NCI-H2196 (cell line): Measurements from ENCODE around the gene RABGAP1.

Experiments used
- DNase-seq: peaks from one replicate; lab custom pipeline; 2025; ENCODE audit not compliant: unreplicated experiment; lab: John Stamatoyannopoulos, UW

RABGAP1 gene

GRCh38 chr9:123108976-123109375, 168.2 kb downstream of the RABGAP1 start:
- DNase-seq, result no peak

- DNase-seq, result no peak
Measured at GRCh38 chr9:123109540-123110279, 168.9 kb downstream of the RABGAP1 start.

DNA sequence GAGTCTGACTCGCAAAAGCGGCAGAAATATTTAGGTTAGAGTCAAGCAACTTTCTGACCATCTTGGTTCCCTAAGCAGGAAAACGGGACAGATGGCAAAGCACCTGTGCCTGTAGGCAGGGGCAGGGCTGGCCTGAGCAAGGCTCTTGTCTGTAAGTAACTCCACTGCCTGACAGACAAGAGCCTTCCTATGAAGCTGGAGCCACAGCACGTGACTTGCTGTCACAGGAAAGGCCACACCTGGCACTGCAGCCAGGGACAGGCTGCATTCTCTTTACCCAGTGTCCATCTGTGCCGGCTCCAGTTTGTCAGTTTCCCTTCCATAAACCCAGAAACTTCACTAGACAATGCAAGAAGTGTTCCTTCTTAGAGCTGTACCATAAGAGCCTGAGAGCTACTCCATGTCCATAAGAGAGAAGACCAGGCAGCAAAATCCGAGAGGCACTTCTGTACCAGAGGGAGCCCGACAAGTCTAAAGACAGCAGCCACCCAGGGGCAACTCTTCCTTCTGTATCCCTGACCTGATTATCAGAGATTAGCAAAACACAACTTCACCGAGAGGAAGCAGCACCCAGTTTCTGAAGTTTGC, 170.7 kb downstream of the RABGAP1 start:
- no peak for DNase-seq

GRCh38 chr9:123112015-123112975, 171.5 kb downstream of the RABGAP1 start:
- DNase-seq, result no peak

GRCh38 chr9:123113185-123113584, 172.4 kb downstream of the RABGAP1 start:
- no peak for DNase-seq

DNA sequence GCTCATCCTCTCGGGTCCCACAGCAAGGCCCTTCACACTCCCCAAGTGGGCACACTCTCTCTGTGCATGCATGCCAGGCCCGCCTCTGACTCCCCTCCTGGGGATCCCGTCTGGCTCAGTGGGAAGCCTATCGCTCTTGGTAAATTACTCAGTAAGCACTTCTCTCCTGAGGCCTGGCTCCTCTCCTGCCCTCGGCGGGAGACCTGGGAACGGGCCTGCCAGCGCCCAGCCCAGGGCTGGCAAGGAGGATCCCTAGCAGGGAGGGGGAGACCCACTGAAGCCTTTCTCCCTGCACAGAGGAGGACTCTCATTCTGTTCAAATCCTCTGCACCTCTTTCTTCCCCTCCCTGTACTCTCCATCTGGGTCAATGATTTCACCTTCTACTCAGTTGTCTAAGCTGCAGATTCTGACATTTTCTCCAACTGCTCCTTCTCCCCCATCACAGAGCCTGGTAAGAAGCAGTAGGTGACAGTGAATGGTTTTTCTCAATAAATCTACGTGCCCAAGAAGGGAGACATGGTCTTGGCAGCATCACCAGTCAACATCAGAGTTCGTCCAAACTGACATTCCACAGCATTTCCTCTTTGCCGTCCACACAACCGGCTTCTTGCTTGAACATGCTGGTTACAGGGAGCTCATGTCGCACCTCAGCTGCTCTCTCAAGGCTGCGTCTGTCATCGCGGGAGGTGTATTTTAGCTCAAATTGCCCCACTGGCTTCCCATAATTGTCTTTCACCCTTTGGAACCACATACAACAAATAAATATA, 174.5 kb downstream of the RABGAP1 start:
- DNase-seq, result no peak

DNA sequence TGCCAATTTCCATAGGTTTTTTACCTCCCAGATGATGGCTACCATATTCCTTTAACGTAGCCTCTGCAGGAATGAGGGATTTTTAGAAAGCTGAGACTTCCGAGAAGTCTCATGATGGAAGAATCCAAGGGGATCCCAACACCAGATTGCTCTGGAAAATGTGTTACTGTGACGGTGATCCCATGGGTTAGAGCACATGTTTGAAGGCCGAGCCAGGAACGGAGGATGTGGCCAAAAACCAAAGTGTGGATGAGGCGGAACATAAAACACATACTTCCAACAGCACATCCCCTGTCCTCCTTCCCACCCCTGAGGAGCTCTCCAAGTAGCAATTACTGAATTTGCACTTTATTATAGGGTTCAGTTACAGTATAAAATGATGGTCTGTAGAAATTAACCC, 175.2 kb downstream of the RABGAP1 start:
- no peak for DNase-seq

GRCh38 chr9:123119566-123119965, 178.7 kb downstream of the RABGAP1 start:
- DNase-seq, result no peak

- DNase-seq, result no peak
Measured at GRCh38 chr9:123120131-123120530, 179.3 kb downstream of the RABGAP1 start.

DNA sequence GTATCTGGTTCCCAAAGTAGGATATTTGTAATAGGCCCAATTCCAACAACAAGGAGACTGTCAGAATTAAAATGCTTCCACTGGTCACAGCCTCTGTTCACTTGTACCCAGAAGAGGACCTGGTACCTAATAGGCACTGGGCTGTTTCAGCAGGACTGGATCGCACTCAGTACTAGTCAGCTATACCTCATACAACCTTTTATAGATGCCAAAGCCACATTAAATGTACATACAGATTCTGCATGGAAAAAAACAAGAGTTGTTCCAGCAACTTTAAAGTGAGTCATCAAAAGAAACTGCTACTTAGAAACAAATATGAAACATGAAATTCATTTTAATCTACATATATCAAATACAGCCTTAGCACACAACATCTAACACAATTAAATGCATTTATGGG, 180.1 kb downstream of the RABGAP1 start:
- DNase-seq, result no peak

DNA sequence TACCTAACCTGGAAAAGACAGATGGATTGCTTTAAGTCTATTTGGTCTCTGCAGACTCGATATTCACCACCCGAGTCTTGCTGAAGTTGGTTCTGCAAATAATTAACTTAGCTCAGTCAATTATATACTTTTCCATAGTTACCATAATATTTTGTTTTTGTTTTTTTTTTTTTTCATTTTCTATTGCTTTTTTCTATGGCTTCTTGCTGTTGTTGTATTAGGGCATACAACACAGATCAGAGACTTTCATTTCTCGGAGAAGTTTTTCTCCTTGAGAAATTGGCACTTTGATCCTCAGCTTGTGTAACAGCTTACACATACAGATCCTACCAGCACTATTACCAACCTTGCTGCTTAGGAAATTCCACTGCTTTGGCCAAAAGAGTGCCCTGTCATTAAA, 180.6 kb downstream of the RABGAP1 start:
- DNase-seq, result no peak

DNA sequence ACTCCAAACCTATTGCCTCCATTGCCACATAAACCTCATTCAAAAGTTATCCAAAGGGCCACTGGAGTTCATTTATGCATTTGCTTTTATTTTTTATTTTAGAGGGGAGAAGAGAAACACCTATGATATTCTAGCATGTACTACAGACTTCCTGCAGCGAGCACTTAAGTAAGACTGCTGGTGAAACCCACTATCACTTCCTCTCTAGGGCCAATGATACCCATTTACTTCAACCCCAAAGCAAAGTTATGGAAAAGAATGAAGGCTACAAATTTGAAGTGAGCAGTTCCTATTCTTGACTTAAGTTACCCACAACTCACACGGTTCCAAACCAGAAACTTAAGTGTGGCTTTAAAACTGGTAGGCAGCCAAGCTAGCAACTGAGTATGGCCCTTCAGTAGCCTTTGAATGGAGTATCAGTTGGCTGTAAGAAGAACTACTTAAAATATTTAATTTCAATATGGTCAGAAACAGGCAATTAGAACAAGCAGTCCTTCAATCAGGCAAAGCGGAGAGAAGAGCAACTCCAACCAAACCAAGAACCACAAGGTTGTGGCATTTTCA, 186.8 kb downstream of the RABGAP1 start:
- DNase-seq, result no peak

DNA sequence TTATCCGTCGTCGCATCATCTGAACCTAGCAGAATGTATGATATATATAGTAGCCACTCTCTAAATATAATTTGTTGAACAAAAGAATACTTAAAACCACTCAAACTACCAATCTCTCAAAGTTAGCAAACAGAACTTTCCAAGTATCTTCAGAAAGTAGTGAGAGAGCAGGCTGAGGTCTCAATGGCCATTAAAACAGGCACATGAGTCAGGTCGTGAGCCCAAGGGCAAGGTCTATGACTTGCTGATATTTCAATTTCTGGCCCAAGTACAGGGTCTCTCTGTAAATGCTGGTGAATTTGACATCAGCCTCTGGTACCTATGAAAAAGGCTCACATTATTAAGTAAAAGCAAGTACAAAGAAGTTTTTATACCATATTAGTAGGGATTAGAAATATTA, 187.8 kb downstream of the RABGAP1 start:
- DNase-seq, result no peak

DNA sequence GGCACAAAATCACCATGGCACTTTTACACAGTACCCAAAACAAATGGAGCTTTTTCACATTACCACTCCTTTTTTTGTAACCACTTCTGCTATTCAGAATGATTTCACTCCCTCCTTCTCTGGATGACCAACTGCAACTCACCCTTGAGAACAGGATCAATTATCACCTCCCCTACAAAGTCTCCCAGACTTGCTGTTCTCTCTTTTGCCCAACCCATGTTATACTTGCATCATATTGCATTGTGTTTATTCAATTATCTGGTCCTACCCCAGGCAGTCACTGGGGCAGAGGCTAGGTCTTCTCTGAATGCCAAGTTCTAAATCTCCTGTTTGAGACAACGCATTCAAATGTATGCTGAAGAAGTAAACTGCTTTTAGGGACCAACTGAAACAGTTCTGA, 188.6 kb downstream of the RABGAP1 start:
- no peak for DNase-seq

DNA sequence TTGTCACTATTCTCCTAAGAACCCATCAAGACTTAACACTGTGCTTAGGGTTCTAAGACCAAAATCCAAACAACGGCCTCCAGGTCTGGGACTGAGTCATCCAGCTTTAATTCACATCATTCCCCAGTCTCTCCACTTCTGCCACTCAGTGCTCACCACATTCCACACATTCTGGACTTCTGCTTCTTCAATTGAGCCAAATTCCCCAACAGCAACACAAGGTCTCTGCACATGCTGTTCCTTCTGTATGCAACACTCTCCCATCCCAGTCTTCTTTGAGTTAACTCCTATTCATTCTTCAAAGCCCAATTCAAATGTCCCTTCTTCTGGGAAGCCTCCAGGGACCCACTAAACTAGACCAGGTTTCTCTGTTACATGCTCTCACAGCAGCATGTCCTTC, 190.4 kb downstream of the RABGAP1 start:
- no peak for DNase-seq

GRCh38 chr9:123131993-123132392, 191.2 kb downstream of the RABGAP1 start:
- no peak for DNase-seq

GRCh38 chr9:123132696-123133095, 191.9 kb downstream of the RABGAP1 start:
- DNase-seq, result no peak

- no peak for DNase-seq
Measured at GRCh38 chr9:123135430-123135829, 194.6 kb downstream of the RABGAP1 start.

DNA sequence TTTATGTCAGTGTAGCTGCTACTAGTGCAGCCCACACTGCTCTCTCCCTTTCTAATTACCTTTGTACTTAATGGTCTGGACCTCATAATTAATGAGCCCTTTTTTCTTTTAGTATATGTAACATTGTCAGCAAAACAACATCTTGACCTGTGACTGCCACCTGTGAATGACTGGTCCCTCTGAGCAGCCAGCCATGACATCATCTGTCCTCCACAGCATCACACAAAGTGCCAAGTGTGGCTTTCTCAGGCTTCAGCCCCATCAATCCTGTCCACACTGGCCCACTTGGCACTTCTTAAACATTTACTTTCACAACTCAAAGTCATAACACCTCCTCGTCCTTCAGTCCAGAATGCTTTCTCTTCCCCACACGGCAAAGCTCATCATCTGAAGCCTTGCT, 197.3 kb downstream of the RABGAP1 start:
- no peak for DNase-seq

DNA sequence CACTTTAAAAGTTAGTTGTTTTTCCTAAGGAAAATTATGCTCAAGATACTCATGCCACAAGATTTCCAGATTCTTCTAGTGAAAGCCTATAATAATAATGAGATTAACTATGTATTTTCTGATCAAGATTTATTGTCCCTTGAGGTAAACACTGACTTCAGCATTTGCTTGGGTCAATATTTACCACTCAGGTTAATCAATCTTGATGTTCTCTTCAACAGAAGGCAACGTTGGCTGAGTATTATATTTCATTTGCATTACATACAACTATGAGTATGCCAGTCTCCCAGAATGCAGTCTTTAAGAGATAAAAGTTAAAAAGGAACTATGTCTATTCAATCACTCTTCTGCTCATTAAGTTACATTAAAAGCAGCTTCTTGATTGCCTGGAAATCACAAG, 208.2 kb downstream of the RABGAP1 start:
- DNase-seq, result no peak
